OCI-LY1 (cell line): ENCODE results near the gene DGKD.

ENCODE experiments used
- H2AFZ ChIP-seq: fragments of 200-600 bp; sonication (generic), shearing (Covaris generic); 2 replicates; pipeline ENCODE4 v1.6.0; 2014; ENCODE audit warnings: antibody characterized with exemption, mild to moderate bottlenecking, low read length
- H3F3A ChIP-seq: fragments of 200-600 bp; sonication (generic), shearing (Covaris generic); 2 replicates; pipeline ENCODE4 v1.6.0; 2014; ENCODE audit warnings: mild to moderate bottlenecking, antibody characterized with exemption, low read length, moderate library complexity; ENCODE audit not compliant: insufficient read depth
- H3K27ac ChIP-seq: fragments of 200-600 bp; sonication (generic); 2 replicates; pipeline ENCODE4 v1.5.1; 2014; ENCODE audit warnings: low read length, mixed run types, mild to moderate bottlenecking, low read depth; ENCODE audit not compliant: poor library complexity, severe bottlenecking
- H3K27me3 ChIP-seq: fragments of 200-600 bp; sonication (generic); 2 replicates; pipeline ENCODE4 v1.6.0; 2014; ENCODE audit warnings: antibody characterized with exemption, mild to moderate bottlenecking, low read length, moderate library complexity; ENCODE audit not compliant: insufficient read depth
- H3K36me3 ChIP-seq: fragments of 200-600 bp; sonication (generic); 2 replicates; pipeline ENCODE4 v1.6.1; 2014; ENCODE audit warnings: mild to moderate bottlenecking, antibody characterized with exemption, low read length, moderate library complexity, mixed read lengths; ENCODE audit not compliant: insufficient read depth
- H3K4me1 ChIP-seq: fragments of 200-600 bp; sonication (generic); 2 replicates; pipeline ENCODE4 v1.5.1; 2014; ENCODE audit warnings: mild to moderate bottlenecking, low read length, moderate library complexity; ENCODE audit not compliant: insufficient read depth, severe bottlenecking
- H3K4me2 ChIP-seq: fragments of 200-600 bp; sonication (generic), shearing (Covaris generic); 2 replicates; pipeline ENCODE4 v1.6.1; 2014; ENCODE audit warnings: low read length
- H3K4me3 ChIP-seq: fragments of 200-600 bp; sonication (generic); 2 replicates; pipeline ENCODE4 v1.5.1; 2014; ENCODE audit warnings: low read length, low read depth, mild to moderate bottlenecking, mixed read lengths; ENCODE audit not compliant: poor library complexity, severe bottlenecking
- H3K79me2 ChIP-seq: fragments of 200-600 bp; shearing (Covaris generic); 2 replicates; pipeline ENCODE4 v1.6.1; 2016; ENCODE audit warnings: mixed run types, low read length, mixed read lengths; ENCODE audit not compliant: insufficient read depth
- H3K9ac ChIP-seq: fragments of 200-600 bp; sonication (generic), shearing (Covaris generic); 2 replicates; pipeline ENCODE4 v1.6.1; 2014; ENCODE audit warnings: mild to moderate bottlenecking, low read length, mixed read lengths
- H3K9me2 ChIP-seq: fragments of 200-600 bp; sonication (generic), shearing (Covaris generic); 2 replicates; pipeline ENCODE4 v1.6.1; 2014; ENCODE audit warnings: low read depth, mild to moderate bottlenecking, low read length, mixed read lengths
- H3K9me3 ChIP-seq: fragments of 200-600 bp; shearing (Covaris generic); 2 replicates; pipeline ENCODE4 v1.6.1; 2014; ENCODE audit warnings: low read length, mixed read lengths
- H4K20me1 ChIP-seq: fragments of 200-600 bp; sonication (generic), shearing (Covaris generic); 2 replicates; pipeline ENCODE4 v1.6.0; 2016; ENCODE audit warnings: mild to moderate bottlenecking, low read length; ENCODE audit not compliant: insufficient read depth
- EZH2 ChIP-seq: fragments of 200-600 bp; sonication (generic), shearing (Covaris generic); IDR thresholded peaks from 2 replicates; pipeline ENCODE4 v1.8.0; 2017; ENCODE audit warnings: borderline replicate concordance, mixed run types, mild to moderate bottlenecking, antibody characterized with exemption, low read length, moderate library complexity, mixed read lengths
- TF ChIP-seq, protein P1 (sequence below): fragments of 200-600 bp; sonication (generic), shearing (Covaris generic); IDR thresholded peaks from 2 replicates; pipeline ENCODE4 v1.5.1; 2017; ENCODE audit warnings: mild to moderate bottlenecking, antibody characterized with exemption, low read length, moderate library complexity, mixed read lengths

Gene DGKD

DNA sequence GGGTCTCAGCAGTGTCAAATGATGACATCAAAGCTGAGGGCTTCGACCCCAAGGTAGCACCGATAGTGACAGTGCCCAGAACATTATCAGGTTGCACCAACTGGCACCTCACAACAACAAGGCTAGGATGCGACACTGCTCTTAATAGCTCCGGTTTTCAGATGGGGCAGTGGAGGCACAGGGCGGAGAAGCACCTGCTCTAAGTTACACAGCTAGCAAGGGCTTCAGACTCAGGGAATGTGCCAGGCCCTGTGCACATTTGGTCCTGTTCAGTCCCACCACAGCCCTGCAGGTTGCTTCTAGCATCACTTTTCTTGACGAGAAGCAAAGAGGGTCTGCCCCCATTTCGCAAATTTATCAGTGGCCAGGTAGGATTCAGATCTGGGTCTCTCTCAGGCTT is 74.1 kb downstream of the DGKD start:
- H3K4me1 ChIP-seq: no peaks in the 10 kb centered on the region
- H3K4me3 ChIP-seq: no peak overlapping the region
- H3K4me2 ChIP-seq: no peak overlapping the region
- no peak overlapping the region for H3K9ac ChIP-seq
- no peak overlapping the region for H3K27ac ChIP-seq
- no peaks in the 10 kb centered on the region for H4K20me1 ChIP-seq
- H3K27me3 ChIP-seq: no peaks in the 10 kb centered on the region
- H3F3A ChIP-seq: no peaks in the 10 kb centered on the region
- H3K36me3 ChIP-seq: peaks cover 7% of the 10 kb centered on the region; the same call in 1 of the 2 replicates
- no peaks in the 10 kb centered on the region for H3K9me3 ChIP-seq
- H2AFZ ChIP-seq: no peak overlapping the region
- H3K9me2 ChIP-seq: no peaks in the 10 kb centered on the region
- H3K79me2 ChIP-seq: no peaks in the 10 kb centered on the region
- TF ChIP-seq EZH2: no peak
- TF ChIP-seq, protein P1, sequence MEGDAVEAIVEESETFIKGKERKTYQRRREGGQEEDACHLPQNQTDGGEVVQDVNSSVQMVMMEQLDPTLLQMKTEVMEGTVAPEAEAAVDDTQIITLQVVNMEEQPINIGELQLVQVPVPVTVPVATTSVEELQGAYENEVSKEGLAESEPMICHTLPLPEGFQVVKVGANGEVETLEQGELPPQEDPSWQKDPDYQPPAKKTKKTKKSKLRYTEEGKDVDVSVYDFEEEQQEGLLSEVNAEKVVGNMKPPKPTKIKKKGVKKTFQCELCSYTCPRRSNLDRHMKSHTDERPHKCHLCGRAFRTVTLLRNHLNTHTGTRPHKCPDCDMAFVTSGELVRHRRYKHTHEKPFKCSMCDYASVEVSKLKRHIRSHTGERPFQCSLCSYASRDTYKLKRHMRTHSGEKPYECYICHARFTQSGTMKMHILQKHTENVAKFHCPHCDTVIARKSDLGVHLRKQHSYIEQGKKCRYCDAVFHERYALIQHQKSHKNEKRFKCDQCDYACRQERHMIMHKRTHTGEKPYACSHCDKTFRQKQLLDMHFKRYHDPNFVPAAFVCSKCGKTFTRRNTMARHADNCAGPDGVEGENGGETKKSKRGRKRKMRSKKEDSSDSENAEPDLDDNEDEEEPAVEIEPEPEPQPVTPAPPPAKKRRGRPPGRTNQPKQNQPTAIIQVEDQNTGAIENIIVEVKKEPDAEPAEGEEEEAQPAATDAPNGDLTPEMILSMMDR: no peak

DNA sequence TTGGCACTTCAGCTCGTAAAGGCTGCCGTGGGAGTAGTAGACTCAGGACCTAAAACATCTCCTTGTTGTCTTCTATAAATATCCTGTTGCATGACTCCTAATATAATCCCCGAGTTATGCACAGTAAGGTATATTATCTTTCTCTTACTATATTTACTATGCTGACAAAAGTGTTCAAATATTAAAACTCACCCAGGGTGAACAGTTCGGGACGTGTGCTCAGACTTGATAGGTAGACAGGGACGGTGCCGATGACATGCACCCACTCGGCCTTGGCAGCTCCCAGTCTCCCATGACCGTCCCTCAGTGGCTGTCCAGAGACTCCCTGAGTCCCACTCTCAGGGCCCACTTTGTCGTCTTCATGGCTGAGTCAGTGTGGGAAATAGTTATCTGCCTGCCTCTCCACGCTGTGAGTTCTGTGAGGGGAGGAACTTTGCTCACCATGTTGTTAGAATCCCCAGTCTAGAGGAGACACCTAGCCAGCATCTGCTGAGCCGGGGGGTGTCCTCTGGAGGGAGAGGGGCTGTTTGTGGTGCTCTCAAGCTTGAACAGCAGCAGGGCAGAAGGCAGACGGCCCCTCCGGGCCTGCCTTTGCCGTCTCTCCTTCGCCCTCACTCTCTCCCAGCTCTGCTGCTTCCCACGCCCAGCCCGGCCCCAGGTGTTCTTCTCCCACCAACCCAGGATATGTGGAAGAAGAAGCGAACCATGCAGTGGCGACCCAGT is 75.0 kb downstream of the DGKD start:
- Histone ChIP-seq H3K9ac (no peak overlapping the region), H3F3A (no peaks in the 10 kb centered on the region), H3K4me2 (no peak overlapping the region), H3K27me3 (no peaks in the 10 kb centered on the region), H3K4me1 (no peaks in the 10 kb centered on the region), H3K4me3 (no peak overlapping the region), H3K36me3 (peaks cover 7% of the 10 kb centered on the region; the same call in 1 of the 2 replicates), H3K27ac (no peak overlapping the region), H2AFZ (no peak overlapping the region), H3K9me3 (no peaks in the 10 kb centered on the region), H4K20me1 (no peaks in the 10 kb centered on the region), H3K9me2 (no peaks in the 10 kb centered on the region), H3K79me2 (no peaks in the 10 kb centered on the region)
- TF ChIP-seq EZH2: no peak
- TF ChIP-seq, protein P1: no peak

DNA sequence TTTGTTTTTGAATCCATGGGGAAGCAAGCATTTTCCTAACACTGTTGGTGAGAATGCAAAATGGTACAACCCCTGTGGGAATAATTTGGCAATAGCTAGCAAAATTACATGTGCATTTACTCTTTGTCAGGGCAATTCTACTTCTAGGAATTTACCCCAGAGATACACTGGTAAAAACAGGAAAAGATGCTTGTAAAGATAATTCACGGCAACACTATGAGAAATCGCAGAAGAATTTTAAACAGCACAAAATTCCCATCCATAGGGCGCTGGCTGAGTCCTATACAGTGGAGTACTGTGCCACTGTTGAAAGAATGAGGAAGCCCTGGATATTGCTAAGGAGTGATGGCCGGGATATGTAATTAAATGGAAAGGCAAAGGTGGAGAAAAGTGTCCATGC is 75.8 kb downstream of the DGKD start:
- no peak overlapping the region for H3K27ac ChIP-seq
- no peaks in the 10 kb centered on the region for H3K79me2 ChIP-seq
- no peak overlapping the region for H3K4me2 ChIP-seq
- H4K20me1 ChIP-seq: no peaks in the 10 kb centered on the region
- H3K27me3 ChIP-seq: no peaks in the 10 kb centered on the region
- H3F3A ChIP-seq: no peaks in the 10 kb centered on the region
- TF ChIP-seq, protein P1: no peak
- no peak for TF ChIP-seq EZH2
- no peak overlapping the region for H3K9ac ChIP-seq
- H2AFZ ChIP-seq: no peak overlapping the region
- no peak overlapping the region for H3K4me3 ChIP-seq
- H3K9me3 ChIP-seq: no peaks in the 10 kb centered on the region
- H3K36me3 ChIP-seq: peaks cover 7% of the 10 kb centered on the region; the same call in 1 of the 2 replicates
- H3K4me1 ChIP-seq: no peaks in the 10 kb centered on the region
- H3K9me2 ChIP-seq: no peaks in the 10 kb centered on the region
